Panc1 (cell line): ENCODE data around the gene ERMAP. TPM values are rescaled to one million over a fixed set of nuclear protein-coding genes. Genes with fewer than 3 reads are reported as not detected.

Experiments used
- ATAC-seq: fragments of 200-7000 bp; cut with Tn5 transposase; 2 replicates; pipeline ENCODE4 v1.9.1; 2020; ENCODE audit warnings: mild to moderate bottlenecking, moderate library complexity
- BruUV-seq: library from RNA; stranded (reverse); fragments of 400-500 nt; replicated peaks from 2 replicates; lab custom pipeline; 2021; lab: Mats Ljungman, UMichigan
- CTCF ChIA-PET: fragments of 300-600 bp; sonication (Branson Sonifier 250); formaldehyde crosslinking; loops from one replicate; lab custom pipeline; 2022; ENCODE audit warnings: antibody characterized with exemption; lab: Charles Lee
- POLR2A ChIA-PET: fragments of 300-600 bp; sonication (Branson Sonifier 250); formaldehyde crosslinking; loops from one replicate; lab custom pipeline; 2022; ENCODE audit warnings: antibody characterized with exemption; lab: Charles Lee
- DNase-seq: peaks from one replicate; pipeline ENCODE4 v3.0.0-alpha.2; 2010; ENCODE audit warnings: low read depth, low spot score
- H3K27ac ChIP-seq: 2 replicates; pipeline ENCODE4 v1.5.1; 2011; ENCODE audit warnings: mild to moderate bottlenecking, low read length, inconsistent platforms
- H3K27me3 ChIP-seq: fragments of 200-500 bp; sonication (Bioruptor generic); 2 replicates; pipeline ENCODE4 v1.6.0; 2014; ENCODE audit warnings: low read length, inconsistent platforms; ENCODE audit not compliant: control insufficient read depth, insufficient read depth
- H3K36me3 ChIP-seq: fragments of 200-500 bp; sonication (Bioruptor generic); 2 replicates; pipeline ENCODE4 v1.5.1; 2014; ENCODE audit warnings: inconsistent platforms, mild to moderate bottlenecking, low read length, moderate library complexity; ENCODE audit not compliant: control insufficient read depth, insufficient read depth
- H3K4me1 ChIP-seq: 2 replicates; pipeline ENCODE4 v1.5.1; 2011; ENCODE audit warnings: inconsistent platforms, mild to moderate bottlenecking, low read length, moderate library complexity; ENCODE audit not compliant: control insufficient read depth, insufficient read depth
- H3K4me3 ChIP-seq, 2 experiments: 2 replicates each; pipeline ENCODE4 v1.5.1; 2011 to 2012; ENCODE audit warnings: low read depth in 2 of 2, low read length in 2 of 2, mild to moderate bottlenecking in 2 of 2, inconsistent platforms in 1 of 2, moderate library complexity in 1 of 2
- H3K9me3 ChIP-seq: fragments of 200-500 bp; sonication (Bioruptor generic); 2 replicates; pipeline ENCODE4 v1.5.1; 2014; ENCODE audit warnings: low read depth, mild to moderate bottlenecking, inconsistent platforms, low read length, moderate library complexity; ENCODE audit not compliant: control insufficient read depth, insufficient read depth
- POLR2AphosphoS5 ChIP-seq: IDR thresholded peaks from 2 replicates; pipeline ENCODE4 v1.6.1; 2012; ENCODE audit warnings: mild to moderate bottlenecking, low read depth, low read length, moderate library complexity
- SIN3A ChIP-seq: IDR thresholded peaks from 2 replicates; pipeline ENCODE4 v1.6.1; 2012; ENCODE audit warnings: low read depth, mild to moderate bottlenecking, low read length, moderate library complexity, borderline replicate concordance; ENCODE audit not compliant: insufficient read depth
- TCF7L2 ChIP-seq: IDR thresholded peaks from 2 replicates; pipeline ENCODE4 v1.6.1; 2011; ENCODE audit warnings: mild to moderate bottlenecking, low read depth, low read length, inconsistent platforms
- in situ Hi-C: cut with HindIII; loops from 2 replicates; pipeline ENCODE4 v1.10.0; 2016; ENCODE audit warnings: low sequenced_read_pairs, low pct_unique_long_range_greater_than_20kb
- intact Hi-C: fragments of 100-400 bp; cut with micrococcal nuclease; formaldehyde crosslinking; loops from one replicate; pipeline ENCODE4 v1.10.0; 2022; ENCODE audit not compliant: unreplicated experiment
- total RNA-seq: library from RNA; stranded (reverse); gene quantifications from one replicate; pipeline ENCODE4 v1.2.1, GENCODE V29; 2021; ENCODE audit not compliant: unreplicated experiment
- TF ChIP-seq, protein P1 (sequence below), 2 experiments: IDR thresholded peaks; 2 replicates each; pipeline ENCODE4 v1.6.1; 2011 to 2012; ENCODE audit warnings: low read depth in 2 of 2, control low read depth in 1 of 2, low read length in 1 of 2, mild to moderate bottlenecking in 1 of 2, moderate library complexity in 1 of 2; ENCODE audit not compliant: insufficient read depth in 1 of 2
- TF ChIP-seq, protein P2 (sequence below): fragments of 450-650 bp; IDR thresholded peaks from 2 replicates; pipeline ENCODE4 v1.5.1; 2017; ENCODE audit warnings: mild to moderate bottlenecking

Gene ERMAP
- total RNA-seq, 1 experiment from 2014 or later = 15.3 TPM

GRCh38 chr1:42779725-42780124 lies 37.2 kb upstream of the ERMAP start:
- ATAC-seq (no peak), DNase-seq (no peak)
- no peak overlapping the region for H3K27ac ChIP-seq
- TF ChIP-seq TCF7L2 (no peak), SIN3A (no peak)
- TF ChIP-seq, protein P1, sequence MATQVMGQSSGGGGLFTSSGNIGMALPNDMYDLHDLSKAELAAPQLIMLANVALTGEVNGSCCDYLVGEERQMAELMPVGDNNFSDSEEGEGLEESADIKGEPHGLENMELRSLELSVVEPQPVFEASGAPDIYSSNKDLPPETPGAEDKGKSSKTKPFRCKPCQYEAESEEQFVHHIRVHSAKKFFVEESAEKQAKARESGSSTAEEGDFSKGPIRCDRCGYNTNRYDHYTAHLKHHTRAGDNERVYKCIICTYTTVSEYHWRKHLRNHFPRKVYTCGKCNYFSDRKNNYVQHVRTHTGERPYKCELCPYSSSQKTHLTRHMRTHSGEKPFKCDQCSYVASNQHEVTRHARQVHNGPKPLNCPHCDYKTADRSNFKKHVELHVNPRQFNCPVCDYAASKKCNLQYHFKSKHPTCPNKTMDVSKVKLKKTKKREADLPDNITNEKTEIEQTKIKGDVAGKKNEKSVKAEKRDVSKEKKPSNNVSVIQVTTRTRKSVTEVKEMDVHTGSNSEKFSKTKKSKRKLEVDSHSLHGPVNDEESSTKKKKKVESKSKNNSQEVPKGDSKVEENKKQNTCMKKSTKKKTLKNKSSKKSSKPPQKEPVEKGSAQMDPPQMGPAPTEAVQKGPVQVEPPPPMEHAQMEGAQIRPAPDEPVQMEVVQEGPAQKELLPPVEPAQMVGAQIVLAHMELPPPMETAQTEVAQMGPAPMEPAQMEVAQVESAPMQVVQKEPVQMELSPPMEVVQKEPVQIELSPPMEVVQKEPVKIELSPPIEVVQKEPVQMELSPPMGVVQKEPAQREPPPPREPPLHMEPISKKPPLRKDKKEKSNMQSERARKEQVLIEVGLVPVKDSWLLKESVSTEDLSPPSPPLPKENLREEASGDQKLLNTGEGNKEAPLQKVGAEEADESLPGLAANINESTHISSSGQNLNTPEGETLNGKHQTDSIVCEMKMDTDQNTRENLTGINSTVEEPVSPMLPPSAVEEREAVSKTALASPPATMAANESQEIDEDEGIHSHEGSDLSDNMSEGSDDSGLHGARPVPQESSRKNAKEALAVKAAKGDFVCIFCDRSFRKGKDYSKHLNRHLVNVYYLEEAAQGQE (IDR thresholded peaks at IDR 0.05; ENCODE audit: insufficient read depth in 1 of 2, low read depth in 2 of 2, low read length in 1 of 2) = no peak
- TF ChIP-seq, protein P2, sequence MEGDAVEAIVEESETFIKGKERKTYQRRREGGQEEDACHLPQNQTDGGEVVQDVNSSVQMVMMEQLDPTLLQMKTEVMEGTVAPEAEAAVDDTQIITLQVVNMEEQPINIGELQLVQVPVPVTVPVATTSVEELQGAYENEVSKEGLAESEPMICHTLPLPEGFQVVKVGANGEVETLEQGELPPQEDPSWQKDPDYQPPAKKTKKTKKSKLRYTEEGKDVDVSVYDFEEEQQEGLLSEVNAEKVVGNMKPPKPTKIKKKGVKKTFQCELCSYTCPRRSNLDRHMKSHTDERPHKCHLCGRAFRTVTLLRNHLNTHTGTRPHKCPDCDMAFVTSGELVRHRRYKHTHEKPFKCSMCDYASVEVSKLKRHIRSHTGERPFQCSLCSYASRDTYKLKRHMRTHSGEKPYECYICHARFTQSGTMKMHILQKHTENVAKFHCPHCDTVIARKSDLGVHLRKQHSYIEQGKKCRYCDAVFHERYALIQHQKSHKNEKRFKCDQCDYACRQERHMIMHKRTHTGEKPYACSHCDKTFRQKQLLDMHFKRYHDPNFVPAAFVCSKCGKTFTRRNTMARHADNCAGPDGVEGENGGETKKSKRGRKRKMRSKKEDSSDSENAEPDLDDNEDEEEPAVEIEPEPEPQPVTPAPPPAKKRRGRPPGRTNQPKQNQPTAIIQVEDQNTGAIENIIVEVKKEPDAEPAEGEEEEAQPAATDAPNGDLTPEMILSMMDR = no peak
- intact Hi-C loops = loop anchor here (5.0 kb wide), 1 partner anchor 293 kb away; no protein-coding TSS in a partner anchor
- no peaks in the 10 kb centered on the region for H3K4me1 ChIP-seq
- in situ Hi-C loops = no loop called here
- ChIA-PET CTCF (interaction anchor here (0.7 kb wide), 1 partner anchor 56 kb away, joined by 3 read pairs; no protein-coding TSS in a partner anchor), POLR2A (no interaction called here)
- no peaks in the 10 kb centered on the region for H3K27me3 ChIP-seq
- no TSS peak for BruUV-seq
- no peak overlapping the region for H3K4me3 ChIP-seq
- H3K36me3 ChIP-seq = peaks cover 4% of the 10 kb centered on the region; the same call in 1 of the 2 replicates
- no peaks in the 10 kb centered on the region for H3K9me3 ChIP-seq

GRCh38 chr1:42780176-42780575 lies 36.7 kb upstream of the ERMAP start:
- no TSS peak for BruUV-seq
- TF ChIP-seq, protein P1 (IDR thresholded peaks at IDR 0.05; ENCODE audit: insufficient read depth in 1 of 2, low read depth in 2 of 2, low read length in 1 of 2) = no peak
- TF ChIP-seq, protein P2 = no peak
- TF ChIP-seq POLR2AphosphoS5 (no peak), SIN3A (no peak), TCF7L2 (no peak)
- intact Hi-C loops = no loop called here
- H3K36me3 ChIP-seq = peaks cover 3% of the 10 kb centered on the region; the same call in 1 of the 2 replicates
- DNase-seq (no peak), ATAC-seq (no peak)
- in situ Hi-C loops = no loop called here
- H3K27ac ChIP-seq = no peak overlapping the region
- H3K27me3 ChIP-seq = no peaks in the 10 kb centered on the region
- no peaks in the 10 kb centered on the region for H3K9me3 ChIP-seq
- POLR2A ChIA-PET = interaction anchor here (0.7 kb wide), 1 partner anchor 21 kb away, joined by 3 read pairs; no protein-coding TSS in a partner anchor
- CTCF ChIA-PET = interaction anchor here (0.5 to 0.7 kb wide), 2 partner anchors 23 to 55 kb away, joined by 3 read pairs; no protein-coding TSS in a partner anchor
- H3K4me1 ChIP-seq = no peaks in the 10 kb centered on the region
- no peak overlapping the region for H3K4me3 ChIP-seq
